ENCODE measurements around the gene CFAP410. TPM values are rescaled to one million over a fixed set of nuclear protein-coding genes. Genes with fewer than 3 reads are reported as not detected.

CFAP410 gene
- total RNA-seq, 4 donors from 2014 or later = 10.6 to 23.0 (median 20.0) TPM

DNA sequence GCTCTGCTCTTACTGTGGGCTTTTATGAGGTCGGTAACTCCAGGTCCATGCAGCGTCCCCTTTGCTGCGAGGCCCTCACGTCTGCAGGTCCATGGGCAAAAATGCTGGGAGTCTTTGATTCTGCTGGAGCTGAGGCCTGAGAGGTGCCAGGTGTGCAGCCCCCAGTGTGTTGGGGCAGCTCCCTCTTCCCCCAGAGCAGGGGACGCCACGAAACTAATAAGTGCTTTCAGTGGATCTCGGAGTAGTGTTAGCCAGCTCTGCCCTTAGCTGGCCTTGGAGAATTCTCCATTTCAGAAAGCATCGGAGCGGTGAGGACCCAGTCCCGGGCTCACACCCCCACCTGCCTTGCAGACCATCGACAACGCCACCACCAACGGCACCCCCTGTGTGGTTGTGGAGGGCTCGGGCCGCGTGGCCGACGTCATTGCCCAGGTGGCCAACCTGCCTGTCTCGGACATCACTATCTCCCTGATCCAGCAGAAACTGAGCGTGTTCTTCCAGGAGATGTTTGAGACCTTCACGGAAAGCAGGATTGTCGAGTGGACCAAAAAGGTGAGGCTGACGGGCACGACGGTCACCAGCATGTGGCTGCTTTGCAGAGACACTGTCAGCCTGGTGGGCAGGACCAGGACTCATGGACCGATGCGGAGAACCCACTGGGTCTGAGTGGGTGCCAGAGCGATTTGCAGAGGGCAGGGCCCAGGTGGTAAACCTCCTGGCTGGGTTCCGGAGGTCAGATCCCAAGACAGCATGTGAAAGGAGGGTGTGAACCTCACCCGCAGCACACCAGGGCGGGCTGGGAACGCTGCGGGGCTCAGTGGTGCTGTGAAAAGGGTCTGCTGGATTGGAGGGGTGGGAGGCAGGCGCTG, 39.7 kb upstream of the CFAP410 start:
- intact Hi-C loops (cut with DNase I; ENCODE audit: low total_unique reads) (loop anchor here (10.0 kb wide), 1 partner anchor 64 kb away; no protein-coding TSS in a partner anchor), in situ Hi-C loops (cut with MboI; ENCODE audit: low sequenced_read_pairs in 4 of 4) (no loop called here)
- Histone ChIP-seq H3K36me3 (no peaks in the 10 kb centered on the region), H3K27ac (no peak overlapping the region), H3K27me3 (peaks cover 13 to 29% (median 18%) of the 10 kb centered on the region in 3 donors), H3K4me1 (no peaks in the 10 kb centered on the region), H3K4me3 (no peak overlapping the region), H3K9me3 (no peaks in the 10 kb centered on the region)
- TF ChIP-seq CTCF (IDR thresholded peaks at IDR 0.05 in 4 of 5, conservative IDR thresholded peaks at IDR 0.05 in 1 of 5) (no peak), POLR2A (IDR thresholded peaks at IDR 0.05) (no peak)
- ATAC-seq (no peak), DNase-seq (no peak)

DNA sequence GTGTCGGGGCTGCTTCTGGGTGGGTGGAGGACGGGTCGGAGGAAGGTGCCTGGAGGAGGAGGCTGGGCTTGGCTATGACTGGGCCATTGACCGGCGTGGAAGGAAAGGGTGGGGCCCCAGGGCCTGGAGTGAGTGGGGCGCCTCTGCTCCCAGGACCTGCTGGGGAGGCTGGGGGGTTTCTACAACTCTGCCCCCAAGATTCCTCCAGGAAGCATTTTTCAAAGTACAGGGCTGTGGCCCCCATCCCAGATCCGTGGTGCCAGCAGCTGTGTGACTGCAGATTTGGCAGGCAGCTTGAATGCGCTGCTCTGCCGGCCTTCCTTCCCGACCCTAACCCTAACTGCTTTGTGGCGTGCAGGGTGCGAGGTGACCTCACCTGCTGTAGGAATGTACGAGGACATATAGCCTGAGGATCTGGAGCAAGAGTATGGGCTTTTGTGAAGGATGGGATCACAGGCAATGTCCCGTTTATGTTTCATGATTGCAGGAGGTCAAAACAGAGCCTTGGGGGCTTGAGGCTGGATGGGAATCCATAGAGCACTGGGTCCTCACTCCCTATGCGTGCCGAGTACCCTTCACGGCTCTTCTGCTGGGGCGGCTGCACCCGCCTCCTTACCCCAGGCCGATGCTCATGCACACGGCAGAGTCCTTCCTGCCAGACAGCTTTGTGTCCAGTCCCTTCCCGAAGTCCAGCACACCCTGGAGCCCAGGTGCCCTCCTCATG, 38.9 kb upstream of the CFAP410 start:
- intact Hi-C loops (cut with DNase I; ENCODE audit: low total_unique reads) (loop anchor here (10.0 kb wide), 1 partner anchor 63 kb away; no protein-coding TSS in a partner anchor), in situ Hi-C loops (cut with MboI; ENCODE audit: low sequenced_read_pairs in 4 of 4) (no loop called here)
- Histone ChIP-seq H3K4me1 (no peaks in the 10 kb centered on the region), H3K27me3 (peaks cover 13 to 29% (median 18%) of the 10 kb centered on the region in 3 donors), H3K36me3 (no peaks in the 10 kb centered on the region), H3K9me3 (no peaks in the 10 kb centered on the region), H3K27ac (no peak overlapping the region), H3K4me3 (no peak overlapping the region)
- TF ChIP-seq CTCF (IDR thresholded peaks at IDR 0.05 in 4 of 5, conservative IDR thresholded peaks at IDR 0.05 in 1 of 5) (no peak), POLR2A (IDR thresholded peaks at IDR 0.05) (no peak)
- DNase-seq (no peak), ATAC-seq (no peak)

- in situ Hi-C loops (cut with MboI; ENCODE audit: low sequenced_read_pairs in 4 of 4) = no loop called here
- Histone ChIP-seq H3K27ac (no peak overlapping the region), H3K27me3 (peaks cover 13 to 29% (median 18%) of the 10 kb centered on the region in 3 donors), H3K4me3 (no peak overlapping the region), H3K9me3 (no peaks in the 10 kb centered on the region), H3K36me3 (no peaks in the 10 kb centered on the region), H3K4me1 (no peaks in the 10 kb centered on the region)
- DNase-seq (no peak), ATAC-seq (no peak)
- intact Hi-C loops (cut with DNase I; ENCODE audit: low total_unique reads) = loop anchor here (10.0 kb wide), 1 partner anchor 63 kb away; no protein-coding TSS in a partner anchor
- TF ChIP-seq CTCF (IDR thresholded peaks at IDR 0.05 in 4 of 5, conservative IDR thresholded peaks at IDR 0.05 in 1 of 5) (no peak), POLR2A (IDR thresholded peaks at IDR 0.05) (no peak)
These were observed 38.2 kb upstream of the CFAP410 start for GRCh38 chr21:44377201-44377921.

DNA sequence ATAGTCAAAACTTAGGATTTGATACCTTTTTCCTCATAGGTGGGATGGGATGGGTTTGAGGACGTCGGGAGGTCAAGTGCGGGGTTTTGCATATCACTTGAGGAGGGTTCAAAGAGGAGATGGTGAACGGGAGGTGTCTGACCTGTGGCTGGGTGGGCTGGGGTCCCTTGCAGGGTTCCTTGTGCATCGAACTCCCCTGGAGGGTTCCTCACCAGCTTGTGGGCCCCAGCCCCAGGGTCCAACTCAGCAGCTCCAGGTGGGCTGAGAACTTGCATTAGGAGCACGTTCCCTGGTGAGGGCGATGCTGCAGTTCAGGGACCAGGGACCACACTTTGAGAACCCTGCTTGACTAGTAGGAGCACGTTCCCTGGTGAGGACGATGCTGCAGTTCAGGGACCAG, 37.4 kb upstream of the CFAP410 start:
- ATAC-seq = no peak
- no peaks in the 10 kb centered on the region for H3K9me3 ChIP-seq
- peaks cover 13 to 29% (median 18%) of the 10 kb centered on the region in 3 donors for H3K27me3 ChIP-seq
- H3K27ac ChIP-seq = no peak overlapping the region
- no peaks in the 10 kb centered on the region for H3K4me1 ChIP-seq
- DNase-seq = no peak
- in situ Hi-C loops (cut with MboI; ENCODE audit: low sequenced_read_pairs in 4 of 4) (no loop called here), intact Hi-C loops (cut with DNase I; ENCODE audit: low total_unique reads) (loop anchor here (10.0 kb wide), 1 partner anchor 62 kb away; no protein-coding TSS in a partner anchor)
- no peak overlapping the region for H3K4me3 ChIP-seq
- TF ChIP-seq POLR2A (IDR thresholded peaks at IDR 0.05) (no peak), CTCF (IDR thresholded peaks at IDR 0.05 in 4 of 5, conservative IDR thresholded peaks at IDR 0.05 in 1 of 5) (no peak)
- H3K36me3 ChIP-seq = no peaks in the 10 kb centered on the region
